K562 (cell line): ENCODE results near the gene ELL3. TPM values are rescaled to one million over a fixed set of nuclear protein-coding genes. Genes with fewer than 3 reads are reported as not detected.

ENCODE experiments used
- CBX1 ChIP-seq: sonication (generic); IDR thresholded peaks from 2 replicates; pipeline ENCODE4 v1.6.1; 2016; ENCODE audit warnings: antibody characterized with exemption, low read depth, mild to moderate bottlenecking
- CCAR2 ChIP-seq: fragments of 200-400 bp; formaldehyde crosslinking; IDR thresholded peaks from 2 replicates; pipeline ENCODE4 v1.6.1; 2017; ENCODE audit warnings: mild to moderate bottlenecking, low read depth, low read length
- CHD1 ChIP-seq: fragments of 200-600 bp; sonication (generic); IDR thresholded peaks from one replicate; pipeline ENCODE4 v1.6.1; 2012; ENCODE audit warnings: mild to moderate bottlenecking, moderate library complexity, low read length, inconsistent platforms
- CTCF ChIP-seq, 3 experiments: IDR thresholded peaks in 2 of 3; conservative IDR thresholded peaks in 1 of 3; 2 replicates each; pipeline ENCODE4 v1.5.1; 2011 to 2012; ENCODE audit warnings: low read length in 3 of 3, mild to moderate bottlenecking in 3 of 3, control low read depth in 2 of 3, improper control_type of control experiment in 1 of 3, inconsistent platforms in 1 of 3, low read depth in 1 of 3, mixed read lengths in 1 of 3, moderate library complexity in 1 of 3; ENCODE audit not compliant: insufficient read depth in 2 of 3
- EHMT2 ChIP-seq: fragments of 450-650 bp; IDR thresholded peaks from 2 replicates; pipeline ENCODE4 v1.6.1; 2018; ENCODE audit warnings: antibody characterized with exemption
- ETV6 ChIP-seq, 3 experiments: fragments of 150-350 bp in 1 of 3; sonication (generic) in 1 of 3; formaldehyde crosslinking in 1 of 3; IDR thresholded peaks; 2 replicates each; pipeline versions ENCODE4 v1.6.1 to v1.8.0; 2014 to 2022; ENCODE audit warnings: borderline replicate concordance in 2 of 3, low read depth in 2 of 3, antibody characterized with exemption in 1 of 3, low read length in 1 of 3, mild to moderate bottlenecking in 1 of 3, missing genetic modification reagents in 1 of 3
- GABPB2 ChIP-seq: fragments of 250-450 bp; sonication (Bioruptor Pico); conservative IDR thresholded peaks from 2 replicates; pipeline ENCODE4 v1.5.1; 2021; ENCODE audit warnings: mild to moderate bottlenecking
- HINFP ChIP-seq: fragments of 450-650 bp; conservative IDR thresholded peaks from 2 replicates; pipeline ENCODE4 v1.6.1; 2016; ENCODE audit warnings: missing genetic modification characterization, low read depth, mild to moderate bottlenecking, control low read depth, missing compliant biosample characterization
- HMGXB4 ChIP-seq: sonication (generic); formaldehyde crosslinking; IDR thresholded peaks from 2 replicates; pipeline ENCODE4 v1.8.1; 2023; ENCODE audit warnings: mild to moderate bottlenecking, missing genetic modification reagents
- KDM1A ChIP-seq, 2 experiments: fragments of 450-650 bp; IDR thresholded peaks; 2 replicates each; pipeline ENCODE4 v1.6.1; 2016; ENCODE audit warnings: mild to moderate bottlenecking in 2 of 2
- KHSRP ChIP-seq: fragments of 450-650 bp; IDR thresholded peaks from 2 replicates; pipeline ENCODE4 v1.6.1; 2017
- MAZ ChIP-seq, 2 experiments: fragments of 450-650 bp in 1 of 2; sonication (generic) in 1 of 2; formaldehyde crosslinking; IDR thresholded peaks in 1 of 2; conservative IDR thresholded peaks in 1 of 2; 2 replicates each; pipeline versions ENCODE4 v1.4.0 to v1.5.0; 2020; ENCODE audit warnings: mild to moderate bottlenecking in 1 of 2, missing genetic modification reagents in 1 of 2
- NFIX ChIP-seq: fragments of 250-450 bp; sonication (Bioruptor Pico); IDR thresholded peaks from 2 replicates; pipeline ENCODE4 v1.4.0; 2020; ENCODE audit warnings: low read depth, mild to moderate bottlenecking, moderate library complexity
- NONO ChIP-seq, 2 experiments: fragments of 200-400 bp in 1 of 2; fragments of 450-650 bp in 1 of 2; formaldehyde crosslinking in 1 of 2; IDR thresholded peaks; 2 replicates each; pipeline ENCODE4 v1.6.1; 2017; ENCODE audit warnings: low read depth in 2 of 2, mild to moderate bottlenecking in 2 of 2, moderate library complexity in 2 of 2, low read length in 1 of 2
- POLR2AphosphoS2 ChIP-seq: IDR thresholded peaks from 2 replicates; pipeline ENCODE4 v1.6.1; 2012; ENCODE audit warnings: low read length, improper control_type of control experiment
- RFX5 ChIP-seq: IDR thresholded peaks from 2 replicates; pipeline ENCODE4 v1.6.1; 2011; ENCODE audit warnings: low read depth, mild to moderate bottlenecking, improper control_type of control experiment, low read length
- SAP30 ChIP-seq: fragments of 200-600 bp; sonication (generic); IDR thresholded peaks from 2 replicates; pipeline ENCODE4 v1.6.1; 2012; ENCODE audit warnings: borderline replicate concordance, low read depth, mild to moderate bottlenecking, moderate library complexity, low read length, control low read depth, inconsistent platforms; ENCODE audit not compliant: insufficient read depth, poor library complexity, severe bottlenecking
- SMARCA5 ChIP-seq: fragments of 450-650 bp; IDR thresholded peaks from 2 replicates; pipeline ENCODE4 v1.6.1; 2016
- SPI1 ChIP-seq: IDR thresholded peaks from 2 replicates; pipeline ENCODE4 v1.6.1; 2011; ENCODE audit warnings: low read depth, low read length, control low read depth, borderline replicate concordance
- SRSF7 ChIP-seq: fragments of 200-400 bp; formaldehyde crosslinking; optimal IDR thresholded peaks from 2 replicates; pipeline ENCODE3; 2017; ENCODE audit warnings: mild to moderate bottlenecking, low read depth, low read length
- TCFL5 ChIP-seq: fragments of 250-450 bp; sonication (Bioruptor Pico); conservative IDR thresholded peaks from 2 replicates; pipeline ENCODE4 v1.6.1; 2021; ENCODE audit warnings: mild to moderate bottlenecking, moderate library complexity, matching md5 sums
- ZBTB17 ChIP-seq: fragments of 450-650 bp; formaldehyde crosslinking; IDR thresholded peaks from 2 replicates; pipeline ENCODE4 v1.4.0; 2020; ENCODE audit warnings: mild to moderate bottlenecking
- ZBTB8A ChIP-seq: fragments of 450-650 bp; IDR thresholded peaks from 2 replicates; pipeline ENCODE4 v1.6.1; 2018; ENCODE audit warnings: mild to moderate bottlenecking, moderate library complexity; ENCODE audit not compliant: partially characterized antibody
- polyA plus RNA-seq, 8 experiments: library from polyadenylated mRNA; depleted of rRNA in 4 of 8; stranded (reverse) in 5 of 8; unstranded in 3 of 8; fragments of >200 nt; fragmentation: Nextera tagmentation in 2 of 8; fragmentation: Illumina TruSeq in 1 of 8; extraction: Ambion mirVana in 2 of 8; extraction: Trizol in 1 of 8; gene quantifications; 2 replicates each; pipeline versions ENCODE4 v1.2.1 to v1.2.3, GENCODE V29; 2011 to 2014; ENCODE audit warnings: inconsistent platforms in 1 of 8, missing spikeins in 1 of 8
- total RNA-seq, 7 experiments: library from RNA; depleted of rRNA in 6 of 7; stranded (reverse); fragments of >200 nt in 6 of 7; fragmentation: Illumina TruSeq in 2 of 7; extraction: Trizol in 2 of 7; gene quantifications; 2 replicates each; pipeline versions ENCODE4 v1.2.1 to v1.2.3, GENCODE V29; 2011 to 2021; ENCODE audit warnings: low replicate concordance in 1 of 7

The ELL3 gene
- total and polyA plus RNA-seq, 9 of the 15 experiments (the other 6 are each of a cell fraction or from before 2014, with no cell fraction given) = 0.80 to 5.2 (median 2.6) TPM

- no peak for TF ChIP-seq NFIX (CRISPR knock-in tag)
- no peak for TF ChIP-seq HMGXB4 (CRISPR knock-in tag)
- peak; percentile 46; the same call in 1 of the 2 replicates for TF ChIP-seq CBX1
- no peak for TF ChIP-seq SRSF7
- no peak for TF ChIP-seq ZBTB17 (CRISPR knock-in tag)
- TF ChIP-seq POLR2AphosphoS2 = peak; percentile 99
- no peak for TF ChIP-seq CCAR2
- TF ChIP-seq GABPB2 (CRISPR knock-in tag) = no peak
- TF ChIP-seq RFX5 = no peak
- no peak for TF ChIP-seq HINFP
- TF ChIP-seq ZBTB8A = no peak
- peak; percentile 93 for TF ChIP-seq SAP30
- peak; percentile 56 for TF ChIP-seq CHD1
- TF ChIP-seq MAZ (CRISPR knock-in tag; conservative IDR thresholded peaks at IDR 0.05 in 1 of 2, IDR thresholded peaks at IDR 0.05 in 1 of 2) = peak in 1 of 2 experiments; percentile 58; a peak in 1 of 4 replicates
- no peak for TF ChIP-seq TCFL5 (CRISPR knock-in tag)
- no peak for TF ChIP-seq KHSRP
- no peak for TF ChIP-seq CTCF (IDR thresholded peaks at IDR 0.05 in 2 of 3, conservative IDR thresholded peaks at IDR 0.05 in 1 of 3; ENCODE audit: insufficient read depth in 2 of 3, low read depth in 1 of 3, low read length in 3 of 3)
- peak in 1 of 2 experiments; percentile 54; a peak in 1 of 4 replicates for TF ChIP-seq NONO (IDR thresholded peaks at IDR 0.05; ENCODE audit: low read depth in 2 of 2, low read length in 1 of 2)
- no peak for TF ChIP-seq EHMT2
- TF ChIP-seq SMARCA5 = no peak
- no peak for TF ChIP-seq ETV6 (IDR thresholded peaks at IDR 0.05; ENCODE audit: borderline replicate concordance in 1 of 2, low read depth in 2 of 2, low read length in 1 of 2)
- no peak for TF ChIP-seq ETV6 (CRISPR knock-in tag; IDR thresholded peaks at IDR 0.05; ENCODE audit: borderline replicate concordance)
- no peak for TF ChIP-seq KDM1A (IDR thresholded peaks at IDR 0.05)
- peak; percentile 56; the same call in 1 of the 2 replicates for TF ChIP-seq SPI1
Observed at GRCh38 chr15:43800286-43801141, 23.7 kb upstream of the ELL3 start, which contains the start of gene HYPK (continued).
